ENCODE results near the gene XPR1.

DNA sequence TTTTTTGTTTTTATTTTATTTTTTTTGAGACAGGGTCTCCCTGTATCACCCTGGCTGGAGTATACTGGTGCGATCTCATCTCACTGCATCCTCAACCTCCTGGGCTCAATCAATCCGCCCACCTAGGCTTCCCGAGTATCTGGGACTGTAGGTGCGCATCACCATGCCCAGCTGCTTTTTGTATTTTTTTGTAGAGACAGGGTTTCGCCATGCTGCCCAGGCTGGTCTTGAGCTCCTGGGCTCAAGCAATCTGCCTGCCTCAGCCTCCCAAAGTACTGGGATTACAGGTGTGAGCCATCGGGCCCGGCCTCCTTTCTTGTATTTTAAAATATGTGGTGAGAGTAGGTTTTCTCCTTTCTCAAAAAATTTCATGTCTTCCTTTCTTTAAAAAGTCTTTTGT, 122.6 kb downstream of the XPR1 start:
- no peak for TF ChIP-seq POLR2A (IDR thresholded peaks at IDR 0.05)
- TF ChIP-seq, protein P1, sequence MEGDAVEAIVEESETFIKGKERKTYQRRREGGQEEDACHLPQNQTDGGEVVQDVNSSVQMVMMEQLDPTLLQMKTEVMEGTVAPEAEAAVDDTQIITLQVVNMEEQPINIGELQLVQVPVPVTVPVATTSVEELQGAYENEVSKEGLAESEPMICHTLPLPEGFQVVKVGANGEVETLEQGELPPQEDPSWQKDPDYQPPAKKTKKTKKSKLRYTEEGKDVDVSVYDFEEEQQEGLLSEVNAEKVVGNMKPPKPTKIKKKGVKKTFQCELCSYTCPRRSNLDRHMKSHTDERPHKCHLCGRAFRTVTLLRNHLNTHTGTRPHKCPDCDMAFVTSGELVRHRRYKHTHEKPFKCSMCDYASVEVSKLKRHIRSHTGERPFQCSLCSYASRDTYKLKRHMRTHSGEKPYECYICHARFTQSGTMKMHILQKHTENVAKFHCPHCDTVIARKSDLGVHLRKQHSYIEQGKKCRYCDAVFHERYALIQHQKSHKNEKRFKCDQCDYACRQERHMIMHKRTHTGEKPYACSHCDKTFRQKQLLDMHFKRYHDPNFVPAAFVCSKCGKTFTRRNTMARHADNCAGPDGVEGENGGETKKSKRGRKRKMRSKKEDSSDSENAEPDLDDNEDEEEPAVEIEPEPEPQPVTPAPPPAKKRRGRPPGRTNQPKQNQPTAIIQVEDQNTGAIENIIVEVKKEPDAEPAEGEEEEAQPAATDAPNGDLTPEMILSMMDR (IDR thresholded peaks at IDR 0.05) = no peak
